Ascending aorta (tissue), 2 donors: ENCODE results near the gene IL4R. TPM values are rescaled to one million over a fixed set of nuclear protein-coding genes. Genes with fewer than 3 reads are reported as not detected.

ENCODE experiments used
- DNase-seq, 2 donors: peaks; one replicate each; pipeline ENCODE4 v3.0.0-alpha.2; 2019; ENCODE audit warnings: low spot score in 2 of 2
- H3K27ac ChIP-seq, 2 donors: fragments of 200-600 bp; sonication (generic); one replicate each; pipeline ENCODE4 v1.5.1; 2016 to 2017; ENCODE audit warnings: mild to moderate bottlenecking in 1 of 2
- H3K27me3 ChIP-seq: fragments of 200-600 bp; sonication (generic); one replicate; pipeline ENCODE4 v1.5.1; 2017
- H3K36me3 ChIP-seq, 2 donors: fragments of 200-600 bp; sonication (generic); one replicate each; pipeline ENCODE4 v1.5.1; 2016
- H3K4me1 ChIP-seq, 2 donors: fragments of 200-600 bp; sonication (generic); one replicate each; pipeline ENCODE4 v1.5.1; 2016 to 2017; ENCODE audit warnings: mild to moderate bottlenecking in 1 of 2
- H3K4me3 ChIP-seq, 2 donors: fragments of 200-600 bp; sonication (generic); one replicate each; pipeline ENCODE4 v1.5.1; 2016 to 2017; ENCODE audit warnings: mild to moderate bottlenecking in 1 of 2
- H3K9me3 ChIP-seq, 2 donors: fragments of 200-600 bp; sonication (generic); one replicate each; pipeline ENCODE4 v1.5.1; 2016
- CTCF ChIP-seq, 3 experiments: fragments of 200-600 bp in 2 of 3; fragments of 450-650 bp in 1 of 3; sonication (generic) in 2 of 3; IDR thresholded peaks; one replicate each; pipeline ENCODE4 v1.5.1; 2016 to 2019; ENCODE audit warnings: antibody characterized with exemption in 3 of 3, mild to moderate bottlenecking in 1 of 3, moderate library complexity in 1 of 3
- intact Hi-C: fragments of 100-400 bp; cut with DNase I; formaldehyde crosslinking; loops from one replicate; pipeline ENCODE4 v1.15.1; 2023
- total RNA-seq: library from RNA; depleted of rRNA; stranded (reverse); fragments of >200 nt; gene quantifications from one replicate; pipeline ENCODE4 v1.1.0, GENCODE V29; 2016

The IL4R gene
- total RNA-seq, 1 donor from 2014 or later, result 88.7 TPM

GRCh38 chr16:27322858-27323780, 9.3 kb downstream of the IL4R start:
- TF ChIP-seq CTCF (IDR thresholded peaks at IDR 0.05), result no peak
- DNase-seq, result no peak
- Histone ChIP-seq H3K27ac (peak overlapping the region; percentile 91), H3K36me3 (no peaks in the 10 kb centered on the region), H3K27me3 (no peaks in the 10 kb centered on the region), H3K4me3 (no peak overlapping the region), H3K9me3 (no peaks in the 10 kb centered on the region), H3K4me1 (peaks cover 18% of the 10 kb centered on the region in 2 donors)
- intact Hi-C loops, result no loop called here

GRCh38 chr16:27323781-27324561, 10.2 kb downstream of the IL4R start:
- H3K4me3 ChIP-seq, result no peak overlapping the region
- TF ChIP-seq CTCF (IDR thresholded peaks at IDR 0.05), result no peak
- H3K27me3 ChIP-seq, result no peaks in the 10 kb centered on the region
- H3K4me1 ChIP-seq, result peaks cover 18 to 19% of the 10 kb centered on the region in 2 donors
- H3K36me3 ChIP-seq, result no peaks in the 10 kb centered on the region
- intact Hi-C loops, result no loop called here
- no peak for DNase-seq
- peak overlapping the region; percentile 91 for H3K27ac ChIP-seq
- no peaks in the 10 kb centered on the region for H3K9me3 ChIP-seq

GRCh38 chr16:27324851-27325301, 11.1 kb downstream of the IL4R start:
- intact Hi-C loops, result no loop called here
- Histone ChIP-seq H3K27ac (peak overlapping the region; percentile 91), H3K9me3 (no peaks in the 10 kb centered on the region), H3K4me3 (no peak overlapping the region), H3K4me1 (peaks cover 18 to 19% of the 10 kb centered on the region in 2 donors), H3K36me3 (no peaks in the 10 kb centered on the region), H3K27me3 (no peaks in the 10 kb centered on the region)
- no peak for TF ChIP-seq CTCF (IDR thresholded peaks at IDR 0.05)
- DNase-seq, result no peak

- Histone ChIP-seq H3K4me3 (no peak overlapping the region), H3K4me1 (peaks cover 18 to 21% of the 10 kb centered on the region in 2 donors), H3K9me3 (no peaks in the 10 kb centered on the region), H3K36me3 (no peaks in the 10 kb centered on the region), H3K27me3 (no peaks in the 10 kb centered on the region), H3K27ac (peak overlapping the region; percentile 91)
- no peak for DNase-seq
- TF ChIP-seq CTCF (IDR thresholded peaks at IDR 0.05), result no peak
- intact Hi-C loops, result no loop called here
Observed at GRCh38 chr16:27325736-27326135, 12.0 kb downstream of the IL4R start.

GRCh38 chr16:27326251-27326650, 12.5 kb downstream of the IL4R start:
- Histone ChIP-seq H3K4me3 (no peak overlapping the region), H3K4me1 (peaks cover 18 to 23% of the 10 kb centered on the region in 2 donors), H3K27ac (peak overlapping the region; percentile 91), H3K36me3 (no peaks in the 10 kb centered on the region), H3K9me3 (no peaks in the 10 kb centered on the region), H3K27me3 (no peaks in the 10 kb centered on the region)
- no peak for DNase-seq
- intact Hi-C loops, result no loop called here
- no peak for TF ChIP-seq CTCF (IDR thresholded peaks at IDR 0.05)
